Fibroblast of lung (primary cell): ENCODE results near the gene NEAT1. TPM values are rescaled to one million over a fixed set of nuclear protein-coding genes. Genes with fewer than 3 reads are reported as not detected.
A peak's percentile ranks its signal among the peaks of the same experiment; 100 is the strongest.

Source experiments
- DNase-seq, 2 donors: peaks; one replicate each; pipeline versions ENCODE4 v3.0.0 to v3.0.0-alpha.2; 2010; ENCODE audit warnings: low read depth in 2 of 2
- H2AFZ ChIP-seq: 2 replicates; pipeline ENCODE4 v1.5.1; 2012; ENCODE audit warnings: low read length, control low read depth, inconsistent platforms
- H3K27ac ChIP-seq: 2 replicates; pipeline ENCODE4 v1.5.1; 2011; ENCODE audit warnings: low read length, control low read depth; ENCODE audit not compliant: insufficient read depth
- H3K27me3 ChIP-seq: 2 replicates; pipeline ENCODE4 v1.5.1; 2011; ENCODE audit warnings: mild to moderate bottlenecking, low read length; ENCODE audit not compliant: control insufficient read depth, insufficient read depth
- H3K36me3 ChIP-seq: 2 replicates; pipeline ENCODE4 v1.5.1; 2011; ENCODE audit warnings: low read length; ENCODE audit not compliant: control insufficient read depth, insufficient read depth
- H3K4me1 ChIP-seq: 2 replicates; pipeline ENCODE4 v1.5.1; 2011; ENCODE audit warnings: low read length; ENCODE audit not compliant: control insufficient read depth, insufficient read depth; ENCODE audit errors: extremely low read depth
- H3K4me2 ChIP-seq: 2 replicates; pipeline ENCODE4 v1.5.1; 2011; ENCODE audit warnings: low read length, control low read depth; ENCODE audit not compliant: insufficient read depth; ENCODE audit errors: extremely low read depth
- H3K4me3 ChIP-seq, 4 experiments: fragments of 200-600 bp in 1 of 4; sonication (generic) in 1 of 4; replicated peaks in 1 of 4; 2 replicates each; pipeline ENCODE4 v1.5.1; 2011 to 2016; ENCODE audit warnings: low read length in 4 of 4, low read depth in 3 of 4, mild to moderate bottlenecking in 3 of 4, control low read depth in 2 of 4, inconsistent platforms in 1 of 4, mixed read lengths in 1 of 4; ENCODE audit not compliant: insufficient read depth in 1 of 4; ENCODE audit errors: control extremely low read depth in 1 of 4
- H3K79me2 ChIP-seq: 2 replicates; pipeline ENCODE4 v1.5.1; 2012; ENCODE audit warnings: mild to moderate bottlenecking, low read length, inconsistent platforms; ENCODE audit not compliant: control insufficient read depth, insufficient read depth
- H3K9ac ChIP-seq: 2 replicates; pipeline ENCODE4 v1.5.1; 2011; ENCODE audit warnings: mild to moderate bottlenecking, low read length, control low read depth; ENCODE audit not compliant: insufficient read depth
- H3K9me3 ChIP-seq: 2 replicates; pipeline ENCODE4 v1.5.1; 2012; ENCODE audit warnings: low read depth, low read length; ENCODE audit not compliant: control insufficient read depth, insufficient read depth
- H4K20me1 ChIP-seq: 2 replicates; pipeline ENCODE4 v1.5.1; 2011; ENCODE audit warnings: low read length; ENCODE audit not compliant: control insufficient read depth, insufficient read depth; ENCODE audit errors: extremely low read depth
- CTCF ChIP-seq, 2 donors: IDR thresholded peaks in 1 of 2; conservative IDR thresholded peaks in 1 of 2; 1 replicate in 1 of 2; 2 replicates in 1 of 2; pipeline ENCODE4 v1.5.1; 2011 to 2012; ENCODE audit warnings: low read length in 2 of 2, control low read depth in 1 of 2, inconsistent platforms in 1 of 2, low read depth in 1 of 2, mild to moderate bottlenecking in 1 of 2
- EZH2 ChIP-seq: IDR thresholded peaks from 2 replicates; pipeline ENCODE4 v1.5.1; 2012; ENCODE audit warnings: low read length, control low read depth, mild to moderate bottlenecking; ENCODE audit errors: missing control alignments
- polyA plus RNA-seq, 2 donors: library from polyadenylated mRNA; depleted of rRNA in 1 of 2; stranded (reverse) in 1 of 2; unstranded in 1 of 2; fragments of >200 nt; gene quantifications; 2 replicates each; pipeline ENCODE4 v1.2.1, GENCODE V29; 2011 to 2012; ENCODE audit warnings: missing spikeins in 1 of 2
- total RNA-seq: library from RNA; depleted of rRNA; stranded (reverse); fragments of >200 nt; gene quantifications from 2 replicates; pipeline ENCODE4 v1.2.1, GENCODE V29; 2014

NEAT1 gene
- total and polyA plus RNA-seq, 2 donors (not counting 1 experiment from before 2014, with no cell fraction given), result 40.9 to 299 TPM

- Histone ChIP-seq H3K4me2 (peak overlapping the region; percentile 94), H3K9me3 (no peaks in the 10 kb centered on the region), H3K27me3 (no peaks in the 10 kb centered on the region), H3K4me1 (peaks cover 65% of the 10 kb centered on the region), H3K79me2 (peaks cover 39% of the 10 kb centered on the region), H3K9ac (peak overlapping the region; percentile 90), H3K27ac (peak overlapping the region; percentile 100), H3K36me3 (no peaks in the 10 kb centered on the region), H4K20me1 (no peaks in the 10 kb centered on the region), H3K4me3 (peak overlapping the region; percentile 6 to 43 (median 22)), H2AFZ (no peak overlapping the region)
- peak; percentile 55 to 72 for DNase-seq
- TF ChIP-seq CTCF (conservative IDR thresholded peaks at IDR 0.05 in 1 of 2, IDR thresholded peaks at IDR 0.05 in 1 of 2; ENCODE audit: low read depth in 1 of 2, low read length in 2 of 2), result no peak
- TF ChIP-seq EZH2, result no peak
Observed at GRCh38 chr11:65488273-65489034, 65.9 kb downstream of the NEAT1 start.

- Histone ChIP-seq H2AFZ (no peak overlapping the region), H3K27me3 (no peaks in the 10 kb centered on the region)
Observed at GRCh38 chr11:65489035-65489705, 66.6 kb downstream of the NEAT1 start.

More at GRCh38 chr11:65489035-65489705, 66.6 kb downstream of the NEAT1 start:
- TF ChIP-seq EZH2, result no peak
- TF ChIP-seq CTCF (conservative IDR thresholded peaks at IDR 0.05 in 1 of 2, IDR thresholded peaks at IDR 0.05 in 1 of 2; ENCODE audit: low read depth in 1 of 2, low read length in 2 of 2), result no peak
- peak overlapping the region; percentile 100 for H3K27ac ChIP-seq
- peak overlapping the region; percentile 90 for H3K9ac ChIP-seq
- H3K36me3 ChIP-seq, result no peaks in the 10 kb centered on the region
- H3K4me2 ChIP-seq, result peak overlapping the region; percentile 94
- no peaks in the 10 kb centered on the region for H4K20me1 ChIP-seq
- peaks cover 41% of the 10 kb centered on the region for H3K79me2 ChIP-seq
- H3K4me3 ChIP-seq, result no peak overlapping the region
- peak; percentile 42 to 91 for DNase-seq
- H3K4me1 ChIP-seq, result peaks cover 70% of the 10 kb centered on the region
- no peaks in the 10 kb centered on the region for H3K9me3 ChIP-seq
